NCI-H2081 (cell line): Measurements from ENCODE around the gene AMD1.

ENCODE experiments used
- DNase-seq, 2 experiments: peaks; one replicate each; lab custom pipeline; 2025; lab: John Stamatoyannopoulos, UW

AMD1 gene

GRCh38 chr6:110938171-110938570 lies 63.6 kb downstream of the AMD1 start:
- no peak for DNase-seq

GRCh38 chr6:110939429-110940200 lies 65.0 kb downstream of the AMD1 start:
- no peak for DNase-seq

GRCh38 chr6:110944681-110945151 lies 70.1 kb downstream of the AMD1 start:
- DNase-seq: no peak
